HUES6 (cell line): Measurements from ENCODE around the gene FCAMR.
"Not testable (repeated sequence)": the region's sequence is repeated elsewhere in the genome, so short reads cannot be mapped to it uniquely, and the experiment has no call there.

Experiments used
- H3K27ac ChIP-seq: 2 replicates; pipeline ENCODE4 v1.7.0; 2013; ENCODE audit warnings: low read depth, mild to moderate bottlenecking, low read length, inconsistent platforms
- H3K27me3 ChIP-seq: 2 replicates; pipeline ENCODE4 v1.6.1; 2013; ENCODE audit warnings: low read length; ENCODE audit not compliant: control insufficient read depth, insufficient read depth
- H3K36me3 ChIP-seq: 2 replicates; pipeline ENCODE4 v1.6.1; 2013; ENCODE audit warnings: low read length; ENCODE audit not compliant: control insufficient read depth, insufficient read depth
- H3K4me1 ChIP-seq: 2 replicates; pipeline ENCODE4 v1.6.1; 2013; ENCODE audit warnings: low read length; ENCODE audit not compliant: control insufficient read depth, insufficient read depth
- H3K4me3 ChIP-seq: 2 replicates; pipeline ENCODE4 v1.5.1; 2013; ENCODE audit warnings: low read depth, low read length
- H3K9ac ChIP-seq: one replicate; pipeline ENCODE4 v1.6.1; 2013; ENCODE audit warnings: mild to moderate bottlenecking, low read length
- H3K9me3 ChIP-seq: 2 replicates; pipeline ENCODE4 v1.6.1; 2013; ENCODE audit warnings: low read depth, low read length; ENCODE audit not compliant: control insufficient read depth, insufficient read depth

Gene FCAMR

DNA sequence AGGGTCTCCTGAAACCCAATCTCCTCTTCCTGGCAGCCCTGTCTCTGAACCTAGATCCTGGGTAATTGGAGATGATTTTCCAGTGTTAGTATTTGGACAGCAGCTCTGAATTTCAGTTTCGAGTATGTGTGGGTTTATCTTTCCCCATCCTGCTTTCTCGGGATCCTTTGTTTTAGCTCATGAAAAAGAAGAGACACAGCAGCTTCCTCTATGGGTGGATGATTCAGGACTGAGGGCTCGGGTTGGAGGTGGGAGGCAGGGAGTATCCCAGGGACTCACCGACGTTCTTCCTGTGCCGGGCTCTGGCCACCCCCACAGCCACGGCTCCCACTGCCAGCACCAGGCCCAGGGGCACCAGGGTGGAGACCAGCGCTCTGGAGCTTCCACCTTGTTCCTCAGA lies 38.1 kb downstream of the FCAMR start:
- H3K9me3 ChIP-seq, result no peaks in the 10 kb centered on the region
- H3K9ac ChIP-seq, result no peak overlapping the region
- no peak overlapping the region for H3K27ac ChIP-seq
- H3K4me3 ChIP-seq, result no peak overlapping the region
- H3K4me1 ChIP-seq, result no peaks in the 10 kb centered on the region
- no peaks in the 10 kb centered on the region; the same call in 1 of the 2 replicates for H3K27me3 ChIP-seq
- no peaks in the 10 kb centered on the region for H3K36me3 ChIP-seq

DNA sequence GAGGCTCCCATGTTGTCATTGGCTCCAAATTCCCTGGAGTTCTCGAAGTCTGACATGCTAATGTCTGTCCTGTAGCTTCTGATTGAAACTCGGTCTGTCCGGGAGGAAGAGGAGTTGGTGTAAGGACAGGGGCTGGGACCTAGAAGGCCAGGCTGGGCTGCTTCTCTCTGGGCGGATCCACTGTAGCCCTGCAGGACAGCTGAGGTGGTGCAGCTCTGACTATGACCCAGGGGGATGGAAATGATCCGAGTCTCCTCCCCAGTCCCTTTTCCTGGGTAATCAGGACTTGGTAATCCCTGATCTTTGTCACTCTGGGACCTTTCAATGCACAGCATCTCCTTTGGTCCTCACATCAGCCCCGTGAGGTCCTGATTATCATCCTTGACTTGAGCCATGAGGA lies 38.6 kb downstream of the FCAMR start:
- Histone ChIP-seq H3K4me1 (no peaks in the 10 kb centered on the region), H3K27me3 (no peaks in the 10 kb centered on the region), H3K9ac (no peak overlapping the region), H3K4me3 (no peak overlapping the region), H3K9me3 (no peaks in the 10 kb centered on the region), H3K36me3 (no peaks in the 10 kb centered on the region), H3K27ac (no peak overlapping the region)

- no peaks in the 10 kb centered on the region for H3K4me1 ChIP-seq
- no peaks in the 10 kb centered on the region for H3K9me3 ChIP-seq
- no peaks in the 10 kb centered on the region for H3K36me3 ChIP-seq
- no peak overlapping the region for H3K9ac ChIP-seq
- no peak overlapping the region for H3K27ac ChIP-seq
- no peaks in the 10 kb centered on the region for H3K27me3 ChIP-seq
- no peak overlapping the region for H3K4me3 ChIP-seq
These were observed 40.0 kb downstream of the FCAMR start for GRCh38 chr1:206930210-206930798.

DNA sequence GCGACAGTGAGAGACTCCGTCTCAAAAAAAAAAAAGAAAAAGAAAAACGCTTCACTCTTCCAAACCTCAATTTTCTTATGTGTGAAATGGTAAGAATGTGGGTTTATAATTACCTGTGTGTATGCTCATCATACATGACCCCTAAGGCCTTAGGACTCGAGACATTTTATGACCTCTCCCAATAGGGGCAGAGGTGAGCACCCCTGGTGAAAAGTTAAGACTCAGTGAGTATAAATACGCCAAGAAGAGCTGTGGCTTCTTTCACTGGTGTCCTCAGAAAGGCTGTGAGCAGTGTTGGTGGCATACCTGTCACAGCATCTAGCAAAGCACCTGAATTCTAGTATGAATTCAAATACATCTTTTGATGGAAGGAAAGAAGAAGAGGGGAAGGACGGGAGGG lies 40.7 kb downstream of the FCAMR start:
- Histone ChIP-seq H3K27ac (no peak overlapping the region), H3K27me3 (no peaks in the 10 kb centered on the region), H3K9ac (no peak overlapping the region), H3K4me1 (no peaks in the 10 kb centered on the region), H3K36me3 (no peaks in the 10 kb centered on the region), H3K9me3 (no peaks in the 10 kb centered on the region), H3K4me3 (no peak overlapping the region)

GRCh38 chr1:206926286-206926685 lies 44.0 kb downstream of the FCAMR start:
- H3K4me1 ChIP-seq, result no peaks in the 10 kb centered on the region
- H3K27ac ChIP-seq, result no peak overlapping the region
- H3K36me3 ChIP-seq, result no peaks in the 10 kb centered on the region
- no peaks in the 10 kb centered on the region for H3K27me3 ChIP-seq
- H3K4me3 ChIP-seq, result no peak overlapping the region
- H3K9ac ChIP-seq, result no peak overlapping the region
- no peaks in the 10 kb centered on the region for H3K9me3 ChIP-seq

DNA sequence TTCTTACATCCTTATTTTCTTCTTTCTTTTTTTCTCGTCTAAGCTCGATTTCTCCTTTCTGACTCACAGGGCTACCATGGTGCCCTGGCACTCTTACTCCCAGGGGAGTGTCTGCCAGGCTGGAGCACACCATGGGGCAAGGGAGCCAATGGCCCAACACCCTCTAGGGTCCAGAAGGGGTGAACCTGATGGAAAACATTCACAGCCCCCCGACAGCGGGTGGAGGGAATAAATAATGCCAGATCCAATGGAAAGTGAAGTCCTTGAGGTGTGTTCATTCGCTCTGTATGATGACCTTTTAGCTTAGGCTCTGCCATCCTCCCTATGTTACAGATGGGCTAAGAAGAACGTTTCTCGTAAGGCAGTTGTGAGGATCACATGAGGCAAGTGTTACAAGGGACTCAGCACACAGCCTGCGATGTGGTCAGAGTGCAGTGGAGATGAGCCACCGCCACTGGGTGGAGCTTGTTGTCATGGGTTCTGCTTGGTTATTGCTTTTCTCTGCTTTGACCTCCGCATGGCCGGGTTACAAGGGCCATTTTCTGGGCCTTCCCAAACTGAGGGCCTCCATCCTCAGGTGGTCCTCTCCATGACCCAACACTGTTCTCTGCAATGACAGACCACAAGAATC lies 45.0 kb downstream of the FCAMR start:
- no peak overlapping the region for H3K27ac ChIP-seq
- H3K4me3 ChIP-seq, result no peak overlapping the region
- no peaks in the 10 kb centered on the region for H3K27me3 ChIP-seq
- no peaks in the 10 kb centered on the region for H3K4me1 ChIP-seq
- H3K9me3 ChIP-seq, result no peaks in the 10 kb centered on the region
- no peaks in the 10 kb centered on the region for H3K36me3 ChIP-seq
- no peak overlapping the region for H3K9ac ChIP-seq

DNA sequence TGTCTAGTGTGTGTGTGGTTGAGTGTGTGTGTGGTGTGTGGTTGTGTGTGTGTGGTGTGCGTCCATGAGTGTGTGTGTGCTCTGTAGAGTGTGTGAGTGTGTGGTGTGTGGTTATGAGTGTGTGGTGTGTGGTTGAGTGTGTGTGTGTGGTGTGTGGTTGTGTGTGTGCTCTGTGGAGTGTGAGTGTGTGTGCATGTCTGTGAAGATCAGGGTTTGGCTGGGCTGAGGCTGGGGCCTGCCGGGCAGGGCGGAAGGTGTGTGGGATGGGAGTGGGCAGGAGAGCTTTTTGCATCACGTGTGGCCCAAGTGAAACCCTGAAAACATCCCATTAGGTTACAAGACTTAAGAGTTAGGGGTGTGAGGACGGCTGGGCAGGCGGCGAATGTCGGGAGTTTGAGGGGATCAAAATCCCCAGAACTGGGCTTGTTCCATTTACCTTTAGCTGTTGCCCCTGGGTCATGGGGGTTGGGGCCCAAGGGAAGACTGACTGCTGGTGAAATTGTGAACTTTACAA lies 45.6 kb downstream of the FCAMR start:
- no peak overlapping the region for H3K27ac ChIP-seq
- no peaks in the 10 kb centered on the region for H3K36me3 ChIP-seq

DNA sequence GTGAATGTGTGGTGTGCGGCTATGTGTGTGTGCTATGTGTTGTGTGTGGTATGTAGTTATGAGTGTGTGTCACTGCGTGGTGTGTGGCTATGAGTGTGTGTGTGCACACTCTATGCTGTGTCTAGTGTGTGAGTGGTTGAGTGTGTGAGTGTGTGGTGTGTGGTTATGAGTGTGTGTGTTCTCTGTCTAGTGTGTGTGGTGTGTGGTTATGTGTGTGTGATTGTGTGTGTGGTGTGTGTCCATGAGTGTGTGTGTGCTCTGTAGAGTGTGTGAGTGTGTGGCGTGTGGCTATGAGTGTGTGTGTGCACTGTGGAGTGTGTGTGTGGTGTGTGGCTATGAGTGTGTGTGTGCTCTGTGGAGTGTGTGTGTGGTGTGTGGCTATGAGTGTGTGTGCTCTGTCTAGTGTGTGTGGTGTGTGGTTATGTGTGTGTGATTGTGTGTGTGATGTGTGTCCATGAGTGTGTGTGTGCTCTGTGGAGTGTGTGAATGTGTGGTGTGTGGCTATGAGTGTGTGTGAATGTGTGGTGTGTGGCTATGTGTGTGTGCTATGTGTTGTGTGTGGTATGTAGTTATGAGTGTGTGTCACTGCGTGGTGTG lies 46.2 kb downstream of the FCAMR start:
- H3K9ac ChIP-seq, H3K4me1 ChIP-seq, H3K9me3 ChIP-seq, H3K27ac ChIP-seq, H3K36me3 ChIP-seq, H3K27me3 ChIP-seq, H3K4me3 ChIP-seq: not testable (repeated sequence)

More for the DNA sequence above, 45.6 kb downstream of the FCAMR start:
- Histone ChIP-seq H3K4me3 (no peak overlapping the region), H3K27me3 (no peaks in the 10 kb centered on the region), H3K9ac (no peak overlapping the region), H3K4me1 (no peaks in the 10 kb centered on the region), H3K9me3 (no peaks in the 10 kb centered on the region)

DNA sequence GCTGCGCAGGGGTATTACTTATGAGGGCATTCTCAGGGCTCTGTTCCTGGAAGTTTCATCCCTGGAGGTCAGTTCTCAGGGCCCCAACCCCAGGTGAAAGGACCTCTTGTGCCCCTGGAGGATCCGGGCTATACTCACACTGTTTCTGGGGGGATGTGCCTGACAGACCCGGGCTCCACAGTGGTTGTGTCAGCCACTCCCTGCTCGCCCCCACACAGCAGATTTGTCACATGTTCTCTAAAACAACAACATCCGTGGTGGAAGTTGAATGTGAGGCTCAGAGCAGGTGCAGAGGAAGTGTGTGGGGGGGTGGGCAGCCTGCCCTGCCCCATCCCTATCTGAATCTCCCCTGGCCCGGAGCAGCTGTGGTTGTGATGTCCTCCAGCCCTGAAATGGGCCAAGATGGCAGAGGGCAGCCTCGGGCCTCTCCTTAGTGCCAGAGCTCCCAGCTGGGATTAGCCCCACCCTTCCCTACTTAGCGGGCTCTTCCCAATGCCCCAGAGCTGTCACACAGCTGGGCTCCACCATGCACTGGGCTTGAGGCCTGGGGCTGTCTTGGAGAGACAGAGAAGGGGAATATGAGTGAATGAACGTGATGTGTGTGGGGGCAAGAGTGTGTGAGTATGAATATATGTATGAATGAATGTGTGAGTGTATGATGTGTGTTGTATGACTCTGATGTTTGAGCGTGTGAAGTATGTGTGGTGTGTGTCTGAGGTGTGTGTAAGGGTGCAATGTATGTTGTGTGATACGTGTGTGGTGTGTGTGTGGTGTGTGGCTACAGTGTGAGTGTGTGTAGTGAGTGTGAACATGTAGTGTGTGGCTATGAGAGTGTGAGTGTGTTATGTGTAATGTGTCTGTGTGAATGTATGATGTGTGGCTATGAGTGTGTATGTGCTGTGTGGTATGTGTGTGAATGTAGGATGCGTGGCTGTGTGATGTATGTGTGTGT lies 47.0 kb downstream of the FCAMR start:
- no peak overlapping the region for H3K9ac ChIP-seq
- H3K4me3 ChIP-seq, result no peak overlapping the region
- no peaks in the 10 kb centered on the region for H3K9me3 ChIP-seq
- no peaks in the 10 kb centered on the region for H3K36me3 ChIP-seq
- no peaks in the 10 kb centered on the region for H3K27me3 ChIP-seq
- H3K27ac ChIP-seq, result no peak overlapping the region
- H3K4me1 ChIP-seq, result no peaks in the 10 kb centered on the region

DNA sequence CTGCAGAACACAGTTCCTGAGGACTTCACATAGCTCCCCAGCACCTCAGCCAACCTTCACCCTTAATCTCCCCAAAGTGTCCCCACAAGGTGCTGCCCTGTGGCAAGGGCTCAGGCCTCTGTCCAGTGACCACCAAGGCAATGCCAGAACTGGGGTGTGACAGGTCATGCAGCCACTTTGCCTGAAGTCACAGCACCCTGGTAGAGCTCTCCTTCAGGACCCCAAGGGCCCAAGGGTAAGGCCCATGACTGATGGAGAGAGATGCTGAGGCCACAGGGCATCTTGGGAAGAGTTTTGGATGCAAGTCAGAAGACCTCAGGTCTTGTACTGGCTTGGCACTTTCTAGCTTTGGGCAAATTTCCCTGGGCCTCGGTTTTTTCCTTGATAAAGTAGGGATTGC lies 47.7 kb downstream of the FCAMR start:
- H3K27me3 ChIP-seq, result no peaks in the 10 kb centered on the region
- H3K27ac ChIP-seq, result no peak overlapping the region

More for the DNA sequence above, 47.7 kb downstream of the FCAMR start:
- Histone ChIP-seq H3K9ac (no peak overlapping the region), H3K36me3 (no peaks in the 10 kb centered on the region), H3K4me1 (no peaks in the 10 kb centered on the region), H3K4me3 (no peak overlapping the region), H3K9me3 (no peaks in the 10 kb centered on the region)
